Stimulated activated CD8-positive, alpha-beta memory T cell treated with anti-CD3 and anti-CD28 coated beads, Interleukin-7, amount 100 ng/mL, for 48 hours (primary cell): ENCODE data around the gene RXFP1.
A peak's percentile ranks its signal among the peaks of the same experiment; 100 is the strongest.

Source experiments
- DNase-seq, 2 donors: peaks; one replicate each; pipeline ENCODE4 v3.0.0-alpha.2; 2020; ENCODE audit warnings: low read depth in 1 of 2; ENCODE audit errors: extremely low read depth in 1 of 2

The RXFP1 gene

DNA sequence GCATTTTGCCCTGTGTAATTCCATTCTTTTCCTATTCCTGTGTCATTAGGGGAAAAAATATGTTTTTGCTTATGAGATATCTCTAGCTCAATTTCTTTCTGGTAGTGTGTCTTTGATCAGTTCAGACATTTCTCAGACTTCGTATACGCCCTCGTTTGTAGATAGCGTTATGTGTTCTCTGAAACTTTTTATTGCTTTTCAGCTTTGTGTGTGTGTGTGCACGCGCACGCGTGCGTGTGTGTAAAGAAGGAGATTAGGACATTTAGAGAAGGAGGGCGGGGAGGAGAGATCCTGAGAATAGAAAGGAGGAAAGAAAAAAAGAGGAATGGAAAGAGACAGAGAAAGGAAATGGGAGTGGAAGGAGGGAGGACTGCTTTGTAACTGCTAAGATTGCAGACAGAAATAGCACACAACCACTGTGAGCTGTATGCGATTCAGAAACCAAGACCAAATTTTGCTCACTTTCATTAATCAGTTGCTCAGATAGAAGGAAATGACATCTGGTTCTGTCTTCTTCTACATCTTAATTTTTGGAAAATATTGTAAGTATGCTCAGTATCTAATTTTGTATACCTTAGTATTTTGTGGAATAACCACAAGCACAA is at the start of gene RXFP1:
Gene RXFP1, plus strand, starts transcription at position 399 of the 605 bp plus-strand sequence. Its CDS starts 95 bp downstream, at position 494.
- no peak for DNase-seq

DNA sequence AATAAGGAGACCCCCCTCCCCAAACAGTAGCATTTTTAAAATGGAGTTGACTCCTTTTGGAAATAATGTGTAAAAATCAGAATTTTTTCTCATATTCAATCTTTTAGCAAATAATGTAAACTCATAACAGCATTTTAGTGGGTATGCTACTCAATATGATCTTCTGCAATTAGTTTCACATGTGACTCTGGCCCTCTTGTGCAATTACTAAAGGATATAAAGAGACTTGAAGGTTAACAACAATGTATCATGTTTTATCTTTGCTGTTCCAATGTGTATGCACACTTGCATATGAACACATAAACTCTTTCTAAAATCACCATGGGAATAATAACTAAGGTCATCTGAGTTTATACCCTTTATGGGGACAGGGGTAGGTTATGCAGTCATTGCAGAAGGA is 39.9 kb upstream of the RXFP1 start:
- no peak for DNase-seq

DNA sequence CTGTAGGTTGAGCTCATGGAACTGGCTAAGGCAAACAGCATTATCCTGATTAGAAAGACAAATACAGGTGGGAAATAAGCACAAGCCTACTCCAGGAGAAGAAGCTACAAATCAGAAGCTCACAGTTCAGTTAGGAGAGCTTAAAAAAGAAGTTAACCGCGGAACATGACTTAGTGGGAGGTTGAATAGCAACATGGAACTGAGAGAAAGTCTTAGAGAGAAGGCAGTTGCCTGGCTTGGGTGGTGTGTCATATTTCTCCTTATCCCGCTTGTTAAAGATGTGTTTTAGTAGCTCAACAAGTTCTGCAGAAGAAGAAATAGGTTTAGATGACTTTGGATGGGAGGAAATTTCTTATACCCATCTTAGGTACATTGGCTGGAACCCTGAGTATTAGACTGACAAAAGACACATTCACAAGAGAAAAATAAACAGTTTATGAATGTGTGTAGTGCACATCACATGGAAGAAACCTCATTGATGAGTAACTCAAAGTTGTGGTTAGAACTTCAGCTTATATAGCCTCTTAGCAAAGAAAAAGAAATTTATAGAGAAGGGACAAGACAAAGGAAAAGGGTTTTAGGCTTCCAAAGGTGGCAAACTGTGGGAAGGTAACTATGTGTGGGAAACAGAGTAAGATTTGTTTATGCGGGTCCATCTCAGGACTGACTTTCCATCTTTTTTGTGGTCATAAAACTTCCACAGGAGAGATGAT is 37.4 kb upstream of the RXFP1 start:
- DNase-seq = no peak

GRCh38 chr4:158490629-158491028 is 31.1 kb upstream of the RXFP1 start:
- DNase-seq = no peak

GRCh38 chr4:158492391-158492790 is 29.3 kb upstream of the RXFP1 start:
- no peak for DNase-seq

DNA sequence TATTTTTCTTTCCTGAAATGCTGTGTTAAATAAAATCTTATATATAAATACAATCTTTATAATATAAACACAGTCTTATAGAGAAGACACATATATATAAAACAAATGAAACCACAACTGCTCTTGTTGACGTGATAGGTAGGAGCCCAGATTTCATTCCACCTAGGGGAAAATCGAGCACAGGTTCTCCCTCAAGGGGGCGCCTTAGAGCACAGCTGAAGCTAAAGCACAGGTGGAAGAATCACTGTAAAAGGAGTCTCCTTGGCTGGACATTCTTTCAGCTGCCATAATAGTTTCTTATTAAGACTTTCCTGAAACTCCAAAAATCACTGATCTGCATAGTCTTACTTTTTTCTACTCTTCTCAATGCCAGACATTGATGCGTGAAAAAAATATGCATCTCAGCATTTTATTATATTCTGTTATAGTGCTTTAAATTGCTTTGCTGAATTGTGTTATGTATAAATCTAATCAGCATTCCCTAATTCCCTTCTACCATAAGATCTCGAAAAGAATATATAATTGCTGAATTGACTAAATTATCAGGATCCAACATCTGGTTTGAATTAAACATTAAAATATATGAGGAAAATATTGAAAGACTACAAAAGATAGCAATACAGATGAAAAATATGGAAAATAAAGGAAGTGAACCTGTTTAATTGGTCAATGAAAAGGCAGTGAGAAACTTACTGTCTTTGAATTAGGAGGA is 25.5 kb upstream of the RXFP1 start:
- peak in 1 of 2 donors; percentile 3 for DNase-seq

DNA sequence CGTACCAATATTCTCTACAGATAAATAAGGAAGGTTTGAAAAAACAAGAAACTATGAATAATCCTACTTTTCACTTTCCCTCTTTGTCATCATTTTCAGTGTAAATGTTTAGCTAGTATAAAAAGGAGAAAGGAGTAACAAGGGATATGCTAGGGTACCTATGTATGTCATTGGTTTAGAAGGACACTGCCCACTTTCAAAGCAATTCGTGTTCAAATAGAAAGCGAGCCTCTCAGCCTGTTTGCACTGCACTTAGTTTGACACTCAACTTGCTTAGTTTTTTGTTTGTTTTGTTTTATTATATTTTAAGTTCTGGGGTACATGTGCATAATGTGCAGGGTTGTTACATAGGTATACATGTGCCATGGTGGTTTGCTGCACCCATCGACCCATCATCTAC is 21.6 kb upstream of the RXFP1 start:
- no peak for DNase-seq

DNA sequence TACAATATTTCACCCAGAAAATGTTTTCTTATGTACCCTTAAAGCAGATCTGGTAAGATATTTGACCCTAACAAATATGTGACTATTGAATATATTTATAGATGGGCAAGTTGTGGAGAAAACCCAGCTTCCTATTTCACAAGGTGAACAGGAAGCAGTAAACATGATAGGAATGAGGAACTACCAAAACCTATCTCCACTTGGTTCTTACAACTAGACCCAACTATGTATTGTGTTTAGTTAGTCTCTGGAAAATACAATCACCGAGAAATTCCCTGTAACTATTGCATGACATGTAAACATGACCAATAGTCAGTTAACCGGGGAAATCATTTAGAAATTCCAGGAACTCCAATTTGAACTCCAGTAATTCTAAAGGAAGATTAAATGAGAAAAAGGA is 8.4 kb upstream of the RXFP1 start:
- no peak for DNase-seq

DNA sequence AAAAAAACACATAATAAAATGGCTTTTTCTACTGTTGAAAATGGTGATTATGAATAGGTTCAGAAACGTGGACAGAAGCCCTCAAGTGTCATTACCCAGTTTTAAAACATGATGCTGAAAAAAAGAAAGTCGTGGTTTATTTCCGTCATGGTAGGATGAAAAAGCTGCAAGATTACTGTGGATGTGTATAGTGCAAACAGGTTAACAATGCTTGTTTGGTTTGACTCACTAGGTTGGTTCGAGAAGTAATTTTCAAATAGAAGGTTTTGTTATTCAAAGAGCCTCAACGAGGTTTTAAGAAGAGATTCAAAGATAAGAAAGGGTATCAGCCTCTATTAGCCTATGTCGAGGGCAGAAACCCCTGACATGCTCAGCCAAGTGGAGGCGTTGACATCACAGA is 2.5 kb upstream of the RXFP1 start:
- DNase-seq = no peak

- DNase-seq = no peak
Observed at GRCh38 chr4:158523990-158524535, 2.4 kb downstream of the RXFP1 start.

GRCh38 chr4:158527516-158527915 is 5.8 kb downstream of the RXFP1 start:
- DNase-seq = no peak

DNA sequence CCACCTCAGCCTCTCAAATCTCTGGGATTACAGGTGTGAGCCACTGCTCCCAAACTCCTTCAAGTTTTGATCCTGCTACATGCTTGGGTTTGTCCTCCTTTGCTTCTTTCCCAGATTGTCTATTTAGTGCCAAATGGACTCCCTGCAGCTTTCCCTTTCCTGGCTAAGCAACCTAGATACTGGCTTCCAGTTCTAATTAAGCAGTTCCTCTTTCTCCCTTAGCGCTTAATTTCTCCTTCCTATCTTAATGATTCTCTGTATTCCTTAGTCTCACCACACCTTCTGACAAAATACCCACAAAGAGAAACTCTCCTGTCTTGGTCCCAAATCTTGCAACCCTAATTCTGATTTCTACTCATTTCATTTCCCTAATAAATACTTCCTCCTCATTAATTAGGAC is 7.8 kb downstream of the RXFP1 start:
- no peak for DNase-seq

GRCh38 chr4:158530381-158530780 is 8.7 kb downstream of the RXFP1 start:
- DNase-seq = no peak

DNA sequence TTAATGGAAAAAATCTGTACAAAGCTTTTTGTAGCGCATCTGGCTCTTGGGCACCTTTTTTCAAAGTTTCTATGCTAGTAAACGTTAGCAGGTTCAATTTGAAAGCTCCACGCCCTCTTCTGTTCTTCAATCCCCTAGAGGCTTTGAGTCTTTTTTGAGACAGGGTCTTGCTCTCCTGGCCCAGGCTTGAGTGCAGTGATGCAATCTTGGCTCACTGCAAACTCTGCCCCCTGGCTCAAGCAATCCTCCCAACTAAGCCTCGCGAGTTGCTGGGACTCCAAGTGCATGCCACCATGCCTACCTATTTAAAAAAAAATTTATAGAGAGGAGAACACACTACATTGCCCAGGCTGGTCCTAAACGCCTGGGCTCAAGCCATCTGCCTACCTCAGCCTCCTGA is 9.2 kb downstream of the RXFP1 start:
- DNase-seq = no peak

- DNase-seq = no peak
Observed at GRCh38 chr4:158532556-158533231, 11.0 kb downstream of the RXFP1 start.

DNA sequence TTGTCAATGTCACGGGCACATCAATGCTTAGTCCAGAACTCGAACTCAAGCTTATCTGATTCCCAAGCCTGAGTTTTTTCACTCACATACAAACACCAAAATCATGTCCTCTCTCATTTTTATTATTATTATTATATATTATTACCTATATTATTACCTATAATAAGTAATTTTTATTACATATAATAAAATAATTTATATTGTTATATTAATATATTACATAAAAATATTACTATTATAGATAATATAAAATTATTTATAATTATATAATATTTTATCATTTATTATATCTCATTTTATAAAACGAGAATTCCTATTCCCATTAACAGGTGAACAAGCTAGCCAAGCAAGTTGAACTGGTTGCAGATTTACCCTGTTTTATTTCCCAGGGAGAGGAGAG is 13.0 kb downstream of the RXFP1 start:
- no peak for DNase-seq

- peak in 1 of 2 donors; percentile 11 for DNase-seq
Observed at GRCh38 chr4:158535130-158535614, 13.5 kb downstream of the RXFP1 start.

- no peak for DNase-seq
Observed at GRCh38 chr4:158536833-158537232, 15.2 kb downstream of the RXFP1 start.

GRCh38 chr4:158538176-158538575 is 16.5 kb downstream of the RXFP1 start:
- no peak for DNase-seq

DNA sequence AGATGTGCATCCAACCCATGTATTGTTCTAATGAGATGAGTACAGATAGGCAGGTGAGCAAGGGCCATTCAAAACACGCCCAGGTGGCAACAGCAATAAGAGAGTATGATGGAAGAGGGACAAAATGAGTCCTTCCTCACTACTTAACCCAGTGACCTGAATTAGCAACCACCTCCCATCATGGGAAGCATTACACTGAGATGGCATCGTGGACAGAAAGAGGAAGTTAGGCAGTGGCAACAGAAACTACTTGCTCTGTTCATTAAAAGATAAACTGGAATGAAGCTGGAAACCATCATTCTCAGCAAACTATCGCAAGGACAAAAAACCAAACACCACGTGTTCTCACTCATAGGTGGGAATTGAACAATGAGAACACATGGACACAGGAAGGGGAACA is 17.2 kb downstream of the RXFP1 start:
- no peak for DNase-seq
